ENCODE data around the gene DOK4. TPM values are rescaled to one million over a fixed set of nuclear protein-coding genes. Genes with fewer than 3 reads are reported as not detected.

DOK4 gene
- total and polyA plus RNA-seq, 2 donors (not counting 3 experiments of a cell fraction or from before 2014, with no cell fraction given), result 22.3 to 23.4 TPM

DNA sequence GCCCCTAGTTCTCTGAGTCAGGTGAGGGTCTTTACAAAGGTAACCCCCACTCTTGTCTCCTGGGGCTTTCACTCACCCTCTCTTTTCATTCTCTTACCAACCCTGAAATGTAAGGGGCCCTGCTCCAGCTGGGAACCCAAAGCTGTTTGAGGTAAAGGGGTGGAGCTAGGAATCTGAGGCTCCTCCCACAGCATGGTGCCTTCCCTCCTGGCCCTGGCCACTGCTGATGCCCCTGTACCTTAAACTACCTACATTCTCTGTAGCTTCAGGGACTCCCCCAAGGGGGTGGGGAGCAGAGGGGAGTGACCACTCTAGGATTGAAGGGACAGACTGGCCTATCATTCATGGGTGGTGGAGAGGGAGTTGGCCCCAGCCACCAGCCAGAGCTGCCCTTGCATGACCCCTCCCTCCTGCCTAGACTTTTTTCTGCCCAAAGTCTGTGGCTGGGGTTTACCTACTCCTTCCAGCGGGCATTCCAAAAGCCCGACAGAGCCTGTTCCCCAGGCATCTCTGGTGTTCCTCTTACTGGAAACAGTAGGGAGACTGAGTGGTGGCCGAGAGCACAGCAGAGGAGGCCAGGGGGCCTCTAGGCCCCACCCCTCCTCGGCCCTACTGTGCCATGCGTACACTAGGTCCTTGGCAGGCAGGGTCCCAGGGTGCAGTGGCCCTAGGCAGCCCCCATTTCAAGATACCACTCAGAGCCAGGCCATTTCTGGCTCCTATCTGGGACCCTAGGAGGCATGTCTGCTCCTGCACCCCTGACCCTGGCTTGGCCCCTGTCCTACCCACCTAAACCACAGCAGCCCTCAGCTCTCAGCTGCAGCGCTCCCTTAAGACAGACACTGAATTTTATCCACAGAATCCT, 9.5 kb downstream of the DOK4 start:
- FAIRE-seq (no peak), DNase-seq (ENCODE audit: low read depth, low spot score) (no peak)
- H2AFZ ChIP-seq (ENCODE audit: low read depth, low read length), result no peak overlapping the region
- peaks cover 15% of the 10 kb centered on the region for H3K79me2 ChIP-seq (ENCODE audit: control insufficient read depth, insufficient read depth, low read length)
- H3K27ac ChIP-seq (ENCODE audit: insufficient read depth, low read depth, low read length), result no peak overlapping the region
- no peaks in the 10 kb centered on the region for H3K9me1 ChIP-seq (replicated peaks; ENCODE audit: control insufficient read depth, extremely low read depth, insufficient read depth, low read length)
- ChIA-PET CTCF (interaction anchor here (0.6 to 4.8 kb wide), 3 partner anchors 13 to 44 kb away, joined by 4 to 25 read pairs (median 24); partner anchors contain the start of gene POLR2C), POLR2A (no interaction called here)
- H3K27me3 ChIP-seq (ENCODE audit: control insufficient read depth in 2 of 2, insufficient read depth in 2 of 2, low read length in 2 of 2), result no peaks in the 10 kb centered on the region
- intact Hi-C loops (cut with micrococcal nuclease), result loop anchor here (1.0 to 10.0 kb wide), 2 partner anchors 43 to 168 kb away; no protein-coding TSS in a partner anchor
- dilution Hi-C loops (cut with MboI; ENCODE audit: extremely low pct_ligation_motif_present, low sequenced_read_pairs), result no loop called here
- H3K4me1 ChIP-seq (ENCODE audit: control insufficient read depth, extremely low read depth, insufficient read depth, low read length), result peaks cover 28% of the 10 kb centered on the region
- H4K20me1 ChIP-seq (replicated peaks; ENCODE audit: control insufficient read depth, extremely low read depth, insufficient read depth, low read length), result no peaks in the 10 kb centered on the region
- H3K4me2 ChIP-seq (ENCODE audit: insufficient read depth, low read length), result no peak overlapping the region
- H3K36me3 ChIP-seq (ENCODE audit: control insufficient read depth in 2 of 2, extremely low read depth in 1 of 2, insufficient read depth in 2 of 2, low read length in 2 of 2), result peaks cover 0 to 24% of the 10 kb centered on the region in 2 experiments
- H3K4me3 ChIP-seq (replicated peaks in 1 of 3; ENCODE audit: insufficient read depth in 1 of 3, low read depth in 1 of 3, low read length in 3 of 3), result no peak overlapping the region
- no TSS peak for BruUV-seq (replicated peaks)
- no peak for TF ChIP-seq POLR2AphosphoS5 (IDR thresholded peaks at IDR 0.05; ENCODE audit: insufficient read depth, low read depth, low read length)
- no peak for TF ChIP-seq GATA2 (IDR thresholded peaks at IDR 0.05; ENCODE audit: insufficient read depth, insufficient read length, low read depth, low read length)
- TF ChIP-seq, protein P1, sequence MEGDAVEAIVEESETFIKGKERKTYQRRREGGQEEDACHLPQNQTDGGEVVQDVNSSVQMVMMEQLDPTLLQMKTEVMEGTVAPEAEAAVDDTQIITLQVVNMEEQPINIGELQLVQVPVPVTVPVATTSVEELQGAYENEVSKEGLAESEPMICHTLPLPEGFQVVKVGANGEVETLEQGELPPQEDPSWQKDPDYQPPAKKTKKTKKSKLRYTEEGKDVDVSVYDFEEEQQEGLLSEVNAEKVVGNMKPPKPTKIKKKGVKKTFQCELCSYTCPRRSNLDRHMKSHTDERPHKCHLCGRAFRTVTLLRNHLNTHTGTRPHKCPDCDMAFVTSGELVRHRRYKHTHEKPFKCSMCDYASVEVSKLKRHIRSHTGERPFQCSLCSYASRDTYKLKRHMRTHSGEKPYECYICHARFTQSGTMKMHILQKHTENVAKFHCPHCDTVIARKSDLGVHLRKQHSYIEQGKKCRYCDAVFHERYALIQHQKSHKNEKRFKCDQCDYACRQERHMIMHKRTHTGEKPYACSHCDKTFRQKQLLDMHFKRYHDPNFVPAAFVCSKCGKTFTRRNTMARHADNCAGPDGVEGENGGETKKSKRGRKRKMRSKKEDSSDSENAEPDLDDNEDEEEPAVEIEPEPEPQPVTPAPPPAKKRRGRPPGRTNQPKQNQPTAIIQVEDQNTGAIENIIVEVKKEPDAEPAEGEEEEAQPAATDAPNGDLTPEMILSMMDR (IDR thresholded peaks at IDR 0.05; ENCODE audit: extremely low read depth in 1 of 2, insufficient read depth in 1 of 2, low read depth in 1 of 2, low read length in 2 of 2), result no peak
- TF ChIP-seq POLR2A (IDR thresholded peaks at IDR 0.05; ENCODE audit: low read depth, low read length), result no peak
- TF ChIP-seq EZH2 (IDR thresholded peaks at IDR 0.05; ENCODE audit: borderline replicate concordance, low read depth, low read length, severe bottlenecking), result no peak
- no peak for TF ChIP-seq FOS (IDR thresholded peaks at IDR 0.05; ENCODE audit: borderline replicate concordance, insufficient read depth, low read length)
- TF ChIP-seq MYC (IDR thresholded peaks at IDR 0.05; ENCODE audit: low read depth, low read length), result no peak
- TF ChIP-seq, protein P2, sequence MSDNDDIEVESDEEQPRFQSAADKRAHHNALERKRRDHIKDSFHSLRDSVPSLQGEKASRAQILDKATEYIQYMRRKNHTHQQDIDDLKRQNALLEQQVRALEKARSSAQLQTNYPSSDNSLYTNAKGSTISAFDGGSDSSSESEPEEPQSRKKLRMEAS (IDR thresholded peaks at IDR 0.05; ENCODE audit: insufficient read depth, insufficient read length), result no peak
- H3K9ac ChIP-seq (replicated peaks; ENCODE audit: extremely low read depth, insufficient read depth, low read length), result no peak overlapping the region
- no peaks in the 10 kb centered on the region for H3K9me3 ChIP-seq (replicated peaks; ENCODE audit: control insufficient read depth, insufficient read depth, low read length)

All from endothelial cell of umbilical vein (primary cell).